ENCODE measurements around the gene GRM7. TPM values are rescaled to one million over a fixed set of nuclear protein-coding genes. Genes with fewer than 3 reads are reported as not detected.

The GRM7 gene
- total RNA-seq, 1 experiment from 2014 or later = not detected

DNA sequence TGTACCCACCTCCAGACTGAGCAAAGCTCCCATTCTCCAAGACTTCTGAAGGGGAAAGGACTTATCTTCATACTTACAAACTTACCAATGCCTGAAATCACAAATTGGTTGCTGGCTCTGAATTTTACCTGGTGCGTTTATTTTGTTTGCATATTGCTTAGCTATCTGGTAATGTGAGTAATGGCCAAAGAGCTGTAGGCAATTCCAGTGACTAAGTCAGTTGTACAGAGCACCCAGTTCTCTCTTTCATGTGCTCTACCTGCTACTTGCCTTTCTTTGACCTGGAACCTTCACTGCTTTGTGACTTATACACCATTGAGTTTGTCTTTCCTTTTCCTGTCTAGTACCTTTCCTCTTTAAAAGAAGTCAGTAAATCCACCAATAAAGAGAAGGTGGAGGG is 884.8 kb downstream of the GRM7 start:
- no peaks in the 10 kb centered on the region for H3K9me3 ChIP-seq (ENCODE audit: control insufficient read depth in 1 of 2, insufficient read depth in 1 of 2, low read depth in 1 of 2, low read length in 2 of 2)
- ChIA-PET RAD21 (ENCODE audit: low non-redundant PET in 1 of 2, low total read pairs in 2 of 2, uncharacterized antibody in 2 of 2, unreplicated experiment in 2 of 2) (no interaction called here), POLR2A (no interaction called here), CTCF (no interaction called here)
- H3K4me3 ChIP-seq (replicated peaks in 1 of 2; ENCODE audit: low read depth in 1 of 2, low read length in 2 of 2) = no peak overlapping the region
- ATAC-seq (no peak), DNase-seq (ENCODE audit: low read depth, low spot score) (no peak)
- H3K36me3 ChIP-seq (ENCODE audit: control insufficient read depth in 1 of 2, insufficient read depth in 2 of 2, low read length in 2 of 2) = no peaks in the 10 kb centered on the region; a peak in 1 of 4 replicates
- intact Hi-C loops (cut with micrococcal nuclease) = no loop called here
- H3K27me3 ChIP-seq (ENCODE audit: insufficient read depth, low read length) = no peaks in the 10 kb centered on the region
- no peaks in the 10 kb centered on the region for H3K79me2 ChIP-seq (ENCODE audit: insufficient read depth, low read length)
- H2AFZ ChIP-seq (ENCODE audit: low read depth, low read length, poor library complexity, severe bottlenecking) = no peak overlapping the region
- BruUV-seq (replicated peaks) = no TSS peak
- TF ChIP-seq CTCF (IDR thresholded peaks at IDR 0.05 in 2 of 3, conservative IDR thresholded peaks at IDR 0.05 in 1 of 3; ENCODE audit: borderline replicate concordance in 1 of 3, insufficient read depth in 1 of 3, low read depth in 2 of 3, low read length in 2 of 3) = no peak
- no peak for TF ChIP-seq FOSL1 (IDR thresholded peaks at IDR 0.05; ENCODE audit: low read depth)
- TF ChIP-seq SP1 (IDR thresholded peaks at IDR 0.05; ENCODE audit: low read depth) = no peak
- TF ChIP-seq EZH2phosphoT487 (IDR thresholded peaks at IDR 0.05; ENCODE audit: borderline replicate concordance) = no peak
- TF ChIP-seq ZFX (IDR thresholded peaks at IDR 0.05) = no peak
- TF ChIP-seq ZNF274 (IDR thresholded peaks at IDR 0.05; ENCODE audit: low read depth, low read length) = no peak
- no peak for TF ChIP-seq SIN3A (IDR thresholded peaks at IDR 0.05; ENCODE audit: low read depth)
- TF ChIP-seq CEBPB (IDR thresholded peaks at IDR 0.05; ENCODE audit: low read depth) = no peak
- TF ChIP-seq YY1 (IDR thresholded peaks at IDR 0.05; ENCODE audit: extremely low read depth, insufficient replicate concordance, low read depth, low read length) = no peak
- TF ChIP-seq MAX (IDR thresholded peaks at IDR 0.05) = no peak
- TF ChIP-seq JUND (IDR thresholded peaks at IDR 0.05) = no peak
- TF ChIP-seq SRF (IDR thresholded peaks at IDR 0.05; ENCODE audit: low read depth) = no peak
- no peak for TF ChIP-seq EZH2 (IDR thresholded peaks at IDR 0.05)
- TF ChIP-seq ATF3 (IDR thresholded peaks at IDR 0.05) = no peak
- TF ChIP-seq, protein P1, sequence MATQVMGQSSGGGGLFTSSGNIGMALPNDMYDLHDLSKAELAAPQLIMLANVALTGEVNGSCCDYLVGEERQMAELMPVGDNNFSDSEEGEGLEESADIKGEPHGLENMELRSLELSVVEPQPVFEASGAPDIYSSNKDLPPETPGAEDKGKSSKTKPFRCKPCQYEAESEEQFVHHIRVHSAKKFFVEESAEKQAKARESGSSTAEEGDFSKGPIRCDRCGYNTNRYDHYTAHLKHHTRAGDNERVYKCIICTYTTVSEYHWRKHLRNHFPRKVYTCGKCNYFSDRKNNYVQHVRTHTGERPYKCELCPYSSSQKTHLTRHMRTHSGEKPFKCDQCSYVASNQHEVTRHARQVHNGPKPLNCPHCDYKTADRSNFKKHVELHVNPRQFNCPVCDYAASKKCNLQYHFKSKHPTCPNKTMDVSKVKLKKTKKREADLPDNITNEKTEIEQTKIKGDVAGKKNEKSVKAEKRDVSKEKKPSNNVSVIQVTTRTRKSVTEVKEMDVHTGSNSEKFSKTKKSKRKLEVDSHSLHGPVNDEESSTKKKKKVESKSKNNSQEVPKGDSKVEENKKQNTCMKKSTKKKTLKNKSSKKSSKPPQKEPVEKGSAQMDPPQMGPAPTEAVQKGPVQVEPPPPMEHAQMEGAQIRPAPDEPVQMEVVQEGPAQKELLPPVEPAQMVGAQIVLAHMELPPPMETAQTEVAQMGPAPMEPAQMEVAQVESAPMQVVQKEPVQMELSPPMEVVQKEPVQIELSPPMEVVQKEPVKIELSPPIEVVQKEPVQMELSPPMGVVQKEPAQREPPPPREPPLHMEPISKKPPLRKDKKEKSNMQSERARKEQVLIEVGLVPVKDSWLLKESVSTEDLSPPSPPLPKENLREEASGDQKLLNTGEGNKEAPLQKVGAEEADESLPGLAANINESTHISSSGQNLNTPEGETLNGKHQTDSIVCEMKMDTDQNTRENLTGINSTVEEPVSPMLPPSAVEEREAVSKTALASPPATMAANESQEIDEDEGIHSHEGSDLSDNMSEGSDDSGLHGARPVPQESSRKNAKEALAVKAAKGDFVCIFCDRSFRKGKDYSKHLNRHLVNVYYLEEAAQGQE (IDR thresholded peaks at IDR 0.05; ENCODE audit: low read depth) = no peak
- TF ChIP-seq POLR2A (IDR thresholded peaks at IDR 0.05; ENCODE audit: borderline replicate concordance, extremely low read depth, insufficient read depth, insufficient read length) = no peak
- no peak for TF ChIP-seq RAD21 (IDR thresholded peaks at IDR 0.05; ENCODE audit: low read depth)
- no peak for TF ChIP-seq ELF1 (IDR thresholded peaks at IDR 0.05; ENCODE audit: borderline replicate concordance, low read depth)
- no peak for TF ChIP-seq EGR1 (IDR thresholded peaks at IDR 0.05; ENCODE audit: low read depth)
- no peak for TF ChIP-seq CBX3 (IDR thresholded peaks at IDR 0.05; ENCODE audit: low read depth)
- H3K9ac ChIP-seq (ENCODE audit: low read length) = no peak overlapping the region
- no peaks in the 10 kb centered on the region for H3K4me1 ChIP-seq (ENCODE audit: control insufficient read depth in 1 of 2, insufficient read depth in 2 of 2, low read length in 2 of 2)
- H3K9me2 ChIP-seq (ENCODE audit: insufficient read depth) = no peaks in the 10 kb centered on the region
- H3K27ac ChIP-seq (ENCODE audit: low read depth, low read length) = no peak overlapping the region
- H3K4me2 ChIP-seq (ENCODE audit: low read length) = no peak overlapping the region
- no peaks in the 10 kb centered on the region for H4K20me1 ChIP-seq (ENCODE audit: insufficient read depth)
